SW480 (cell line): Measurements from ENCODE around the gene TMOD3.

Source experiments
- DNase-seq: peaks from one replicate; pipeline ENCODE4 v3.0.0-alpha.2; 2016; ENCODE audit warnings: low spot score

Gene TMOD3

DNA sequence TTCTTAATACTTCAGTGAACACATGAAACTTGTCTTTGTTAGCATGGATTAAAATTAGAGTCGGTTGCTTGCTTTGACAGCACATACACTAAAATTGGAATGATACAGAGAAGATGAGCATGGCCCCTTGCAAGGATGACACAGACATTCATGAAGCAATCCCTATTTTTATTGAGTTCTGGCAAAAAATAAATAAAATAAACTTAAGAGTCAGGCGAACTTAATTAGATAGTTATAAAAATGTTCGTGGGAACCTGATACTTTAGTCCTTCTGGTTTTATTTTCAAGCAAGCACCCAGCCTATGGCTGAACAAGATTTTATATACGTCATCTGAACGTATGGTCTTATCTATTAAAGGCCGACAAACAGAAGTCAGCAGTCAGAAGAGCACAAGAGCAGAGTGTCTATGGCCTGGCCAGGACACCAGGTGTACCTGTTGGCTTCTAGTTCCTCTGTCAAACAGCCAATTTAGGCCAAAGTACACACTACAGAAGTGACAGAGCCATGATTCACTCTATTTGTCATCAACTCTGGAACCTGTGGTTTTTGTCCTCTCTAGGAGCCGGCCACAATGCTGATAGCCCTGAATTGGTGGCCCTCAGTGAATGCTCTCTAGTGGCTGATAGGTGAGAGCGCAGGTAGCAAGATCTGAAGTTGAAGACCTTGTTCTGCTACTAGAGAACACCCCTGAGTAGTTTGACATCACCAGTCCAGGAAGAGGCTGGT is 77.8 kb downstream of the TMOD3 start:
- peak; percentile 93 for DNase-seq

GRCh38 chr15:51908316-51908715 is 78.9 kb downstream of the TMOD3 start:
- no peak for DNase-seq

DNA sequence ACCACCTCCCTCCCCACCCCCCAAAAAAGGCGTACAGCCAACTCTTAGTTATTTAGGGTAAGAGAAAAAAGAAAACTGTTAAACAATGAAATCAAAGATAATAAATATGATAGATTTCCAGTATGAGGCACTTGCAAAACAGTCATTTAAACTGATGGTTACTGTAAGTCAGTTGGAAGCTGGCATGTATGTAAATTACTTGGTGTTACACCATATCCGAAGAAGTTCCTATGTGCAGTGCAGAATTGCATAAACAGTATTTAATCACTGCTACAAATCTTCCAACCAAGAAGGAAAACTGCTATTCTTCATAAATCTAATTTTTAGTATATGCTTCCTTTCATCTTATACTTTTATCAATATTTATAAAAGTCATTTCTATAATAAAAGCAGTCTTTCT is 80.1 kb downstream of the TMOD3 start:
- DNase-seq, result no peak

GRCh38 chr15:51912528-51912927 is 83.1 kb downstream of the TMOD3 start:
- DNase-seq, result no peak

GRCh38 chr15:51917493-51917892 is 88.0 kb downstream of the TMOD3 start:
- peak; percentile 48 for DNase-seq

- no peak for DNase-seq
These were observed 95.0 kb downstream of the TMOD3 start for GRCh38 chr15:51924156-51925068.

DNA sequence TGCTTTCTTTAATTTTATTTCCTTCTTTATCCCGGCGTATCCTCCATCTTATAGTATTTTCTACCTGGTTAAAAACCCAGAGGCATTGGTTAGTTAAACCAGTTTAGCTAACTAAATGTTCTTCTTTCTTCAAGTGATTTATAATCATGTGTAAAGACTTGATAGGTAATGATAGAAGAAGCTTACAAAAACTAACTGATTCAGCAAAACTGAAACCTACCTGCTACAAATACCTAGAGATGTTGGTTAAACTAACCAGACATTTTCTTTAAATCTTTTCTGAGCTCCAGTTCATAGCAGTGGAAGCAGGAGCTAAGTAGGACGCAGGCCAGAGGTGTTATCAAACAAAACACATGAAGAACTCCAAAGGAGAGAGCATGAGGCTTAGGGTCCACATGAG is 97.4 kb downstream of the TMOD3 start:
- DNase-seq, result no peak

- DNase-seq, result no peak
These were observed 101.6 kb downstream of the TMOD3 start for GRCh38 chr15:51931016-51931415.

DNA sequence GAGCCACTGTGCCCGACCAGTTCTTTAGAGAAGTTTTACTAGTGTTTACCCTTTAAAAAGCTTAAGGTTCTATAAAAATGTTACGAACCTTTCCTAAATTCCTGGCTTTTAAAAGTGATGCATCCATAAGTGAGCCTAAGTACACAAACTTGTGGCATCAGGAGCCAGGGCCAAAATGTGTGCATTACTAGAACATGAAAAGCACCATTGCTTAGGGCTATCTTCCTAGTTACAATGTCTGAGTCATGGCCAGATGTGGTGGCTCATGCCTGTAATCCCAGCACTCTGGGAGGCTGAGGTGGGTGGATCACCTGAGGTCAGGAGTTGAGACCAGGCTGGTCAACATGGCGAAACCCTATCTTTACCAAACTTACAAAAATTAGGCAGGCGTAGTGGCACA is 102.2 kb downstream of the TMOD3 start:
- no peak for DNase-seq

DNA sequence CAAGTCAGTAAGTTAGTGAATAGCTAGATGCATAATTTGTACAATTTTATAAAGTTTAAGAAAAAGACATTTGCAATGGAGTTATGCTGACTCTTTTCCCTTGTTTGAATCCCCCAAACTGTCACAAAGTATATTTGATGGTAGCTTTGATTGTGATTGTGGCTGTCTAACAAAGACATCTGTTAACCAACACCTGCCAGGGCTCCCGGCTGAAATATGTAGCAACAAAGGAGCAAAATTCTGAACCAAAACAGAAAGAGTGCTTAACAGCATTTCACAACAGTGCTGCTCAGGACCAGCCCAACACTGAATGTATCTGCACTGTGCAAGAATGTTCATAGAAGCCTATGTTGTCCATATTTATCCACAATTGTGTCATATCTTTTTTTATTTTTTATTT is 102.7 kb downstream of the TMOD3 start:
- no peak for DNase-seq

DNA sequence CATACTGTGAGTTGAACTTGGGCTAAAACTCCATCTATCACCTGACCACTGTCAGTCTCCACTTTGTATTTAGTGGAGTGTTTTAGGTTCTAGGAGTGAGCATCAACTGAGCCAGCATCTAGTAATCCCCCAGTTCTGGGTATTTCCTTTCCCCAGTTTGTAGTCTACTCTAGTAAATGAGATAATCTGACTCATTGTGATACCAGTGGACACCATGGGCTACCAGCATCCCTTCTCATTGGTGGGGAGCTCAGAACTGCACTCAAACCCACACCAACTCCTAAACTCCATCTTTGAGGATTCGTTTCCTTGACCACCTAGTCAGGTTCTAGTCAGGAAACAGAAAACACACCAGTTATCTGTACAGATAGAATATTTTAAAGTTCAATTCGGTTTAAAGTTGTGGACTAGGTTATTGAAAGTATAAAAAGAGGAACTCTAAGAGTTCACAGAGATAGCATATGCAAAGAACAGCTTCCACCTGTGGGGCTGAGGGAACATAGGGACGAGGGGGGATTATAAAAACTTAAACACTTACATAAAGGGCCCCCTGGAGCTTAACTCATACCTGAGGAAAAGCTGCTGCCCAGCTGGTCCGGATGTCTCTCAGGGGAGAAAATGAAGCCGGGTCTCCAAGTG is 106.1 kb downstream of the TMOD3 start:
- DNase-seq, result no peak

DNA sequence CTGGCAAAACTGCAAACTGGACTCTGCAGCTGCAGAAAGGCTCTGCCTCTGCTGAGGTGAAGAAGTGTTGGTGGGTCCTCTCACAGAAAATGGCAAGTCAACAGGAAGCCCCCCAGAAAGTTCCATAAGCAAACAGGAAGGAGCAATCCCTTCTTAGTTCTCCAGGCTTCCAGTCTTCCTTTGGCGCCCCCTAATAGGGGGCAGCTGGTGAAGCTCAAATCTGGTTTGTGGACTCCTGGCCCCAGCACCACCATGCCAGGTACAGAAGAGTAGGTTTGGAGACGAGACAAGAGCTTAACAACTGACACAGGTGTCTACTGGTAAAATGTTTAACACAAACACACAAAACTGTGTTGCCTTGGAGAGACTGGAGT is 106.6 kb downstream of the TMOD3 start:
- no peak for DNase-seq

- DNase-seq, result no peak
These were observed 108.8 kb downstream of the TMOD3 start for GRCh38 chr15:51938286-51938685.

DNA sequence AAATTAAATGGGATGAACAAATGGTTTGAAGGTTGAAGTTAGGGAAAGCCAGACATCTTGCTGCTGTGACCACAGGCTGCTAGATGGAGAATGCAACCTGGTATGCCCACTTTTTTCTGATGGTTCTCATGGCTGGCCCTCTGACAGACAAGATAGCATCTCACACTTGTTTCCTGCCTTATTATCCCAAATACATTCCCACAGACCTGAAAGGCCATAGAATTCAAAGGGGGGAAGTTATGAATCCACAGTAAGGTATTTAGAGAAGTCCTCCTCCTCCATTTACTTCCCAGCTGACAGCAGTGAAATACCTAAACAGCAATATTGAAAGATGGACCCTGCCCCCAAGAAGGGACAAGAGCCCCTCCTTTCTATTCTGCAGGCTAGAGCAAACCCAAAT is 109.8 kb downstream of the TMOD3 start:
- DNase-seq, result no peak

GRCh38 chr15:51947124-51947523 is 117.7 kb downstream of the TMOD3 start:
- DNase-seq, result no peak

GRCh38 chr15:51952805-51953204 is 123.4 kb downstream of the TMOD3 start:
- DNase-seq, result no peak

GRCh38 chr15:51955504-51955903 is 126.1 kb downstream of the TMOD3 start:
- no peak for DNase-seq
